ENCODE measurements around the gene SURF4.
A peak's percentile ranks its signal among the peaks of the same experiment; 100 is the strongest.

Gene SURF4

DNA sequence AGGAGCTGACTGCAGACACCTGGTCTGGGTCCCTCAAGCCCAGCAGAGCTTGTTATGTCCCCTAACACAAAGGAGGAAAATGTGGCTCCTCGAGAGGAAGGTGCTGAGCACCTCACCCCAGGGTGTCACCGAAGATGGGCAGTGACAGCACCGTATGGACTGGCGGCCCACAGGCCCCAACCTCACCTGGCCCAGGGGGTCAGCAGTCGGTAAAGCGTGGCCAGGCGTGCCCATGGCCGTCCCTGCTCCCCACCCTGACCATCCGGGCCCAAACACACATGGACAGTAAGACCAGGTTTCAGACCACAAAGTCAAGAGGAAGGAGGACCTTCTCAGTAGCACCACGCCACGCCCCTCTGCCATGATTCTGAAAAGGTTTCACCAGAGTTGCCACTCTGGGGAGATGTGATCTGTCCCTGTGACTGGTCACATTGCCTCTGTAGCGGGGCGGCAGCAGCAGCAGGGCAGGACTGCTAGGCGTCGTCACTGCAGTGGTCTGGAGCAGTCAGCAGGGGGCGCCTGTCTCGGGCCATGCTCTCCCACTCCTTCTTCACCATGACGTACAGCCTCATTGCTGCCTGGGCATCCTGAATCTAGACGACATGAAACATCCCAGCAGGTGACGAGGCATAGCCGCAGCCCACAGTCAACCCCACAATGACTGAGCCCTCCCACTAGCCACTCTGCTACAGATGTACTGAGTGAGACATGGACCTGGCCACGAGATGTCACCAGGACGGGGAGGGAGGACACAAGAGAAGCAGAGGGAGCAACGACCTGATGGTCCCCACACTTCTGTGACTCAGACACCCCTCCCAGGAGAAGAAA is 30.8 kb upstream of the SURF4 start:
- Histone ChIP-seq H3K27ac (no peak overlapping the region), H3K4me3 (ENCODE audit: low read depth in 1 of 2, low read length in 1 of 2) (no peak overlapping the region), H3K27me3 (no peaks in the 10 kb centered on the region), H3K4me1 (ENCODE audit: control insufficient read depth in 1 of 2, insufficient read depth in 1 of 2, low read depth in 1 of 2, low read length in 1 of 2) (no peaks in the 10 kb centered on the region), H3K9me3 (no peaks in the 10 kb centered on the region), H3K36me3 (peaks cover 53% of the 10 kb centered on the region)
- TF ChIP-seq, protein P1, sequence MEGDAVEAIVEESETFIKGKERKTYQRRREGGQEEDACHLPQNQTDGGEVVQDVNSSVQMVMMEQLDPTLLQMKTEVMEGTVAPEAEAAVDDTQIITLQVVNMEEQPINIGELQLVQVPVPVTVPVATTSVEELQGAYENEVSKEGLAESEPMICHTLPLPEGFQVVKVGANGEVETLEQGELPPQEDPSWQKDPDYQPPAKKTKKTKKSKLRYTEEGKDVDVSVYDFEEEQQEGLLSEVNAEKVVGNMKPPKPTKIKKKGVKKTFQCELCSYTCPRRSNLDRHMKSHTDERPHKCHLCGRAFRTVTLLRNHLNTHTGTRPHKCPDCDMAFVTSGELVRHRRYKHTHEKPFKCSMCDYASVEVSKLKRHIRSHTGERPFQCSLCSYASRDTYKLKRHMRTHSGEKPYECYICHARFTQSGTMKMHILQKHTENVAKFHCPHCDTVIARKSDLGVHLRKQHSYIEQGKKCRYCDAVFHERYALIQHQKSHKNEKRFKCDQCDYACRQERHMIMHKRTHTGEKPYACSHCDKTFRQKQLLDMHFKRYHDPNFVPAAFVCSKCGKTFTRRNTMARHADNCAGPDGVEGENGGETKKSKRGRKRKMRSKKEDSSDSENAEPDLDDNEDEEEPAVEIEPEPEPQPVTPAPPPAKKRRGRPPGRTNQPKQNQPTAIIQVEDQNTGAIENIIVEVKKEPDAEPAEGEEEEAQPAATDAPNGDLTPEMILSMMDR (IDR thresholded peaks at IDR 0.05) = peak; percentile 81

DNA sequence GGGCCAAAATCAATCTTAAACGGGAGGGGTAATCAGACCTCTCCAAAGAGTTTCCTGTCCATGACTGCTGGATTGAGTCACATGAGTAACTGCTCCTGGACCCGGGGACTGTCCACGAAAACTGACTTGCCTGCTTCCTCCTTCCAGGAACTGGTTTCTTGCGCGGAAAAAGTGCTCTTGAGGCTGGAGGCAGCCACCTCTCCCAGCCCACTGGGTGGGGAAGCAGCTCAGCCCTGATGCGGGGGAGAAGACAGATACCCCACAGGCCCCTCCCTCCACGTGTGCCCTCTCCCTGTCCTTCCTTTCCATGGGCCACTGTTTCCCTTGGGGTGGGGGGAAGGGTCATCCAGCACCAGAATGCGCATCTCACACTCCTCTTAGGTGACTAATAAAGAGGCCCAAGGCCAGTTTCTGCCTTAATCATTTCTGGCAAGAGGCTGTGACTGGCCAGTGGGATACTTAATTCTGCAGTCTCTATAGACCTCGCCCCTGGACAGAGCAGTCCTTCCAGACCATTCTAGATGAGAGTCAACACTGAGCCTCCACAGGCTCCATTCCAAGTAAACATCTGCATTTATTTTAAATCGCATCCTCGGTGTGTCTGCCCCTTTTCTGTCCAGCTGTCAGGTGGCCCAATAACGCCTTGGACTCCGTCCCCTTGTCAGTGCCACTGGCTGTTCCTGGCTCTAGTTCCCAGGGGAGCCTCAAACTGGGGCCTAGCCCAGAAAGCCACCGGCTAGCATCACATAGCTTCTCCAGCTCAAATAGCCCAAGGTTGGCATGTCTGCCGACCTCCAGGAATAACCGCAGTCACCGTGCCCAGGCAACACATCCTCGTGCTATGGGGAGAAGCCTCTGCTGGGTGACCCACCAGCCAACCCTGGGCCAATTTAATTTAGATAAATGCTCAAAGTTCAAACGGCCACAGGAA is 29.9 kb upstream of the SURF4 start:
- H3K27me3 ChIP-seq = no peaks in the 10 kb centered on the region
- H3K4me1 ChIP-seq (ENCODE audit: control insufficient read depth in 1 of 2, insufficient read depth in 1 of 2, low read depth in 1 of 2, low read length in 1 of 2) = no peaks in the 10 kb centered on the region
- no peak overlapping the region for H3K27ac ChIP-seq
- TF ChIP-seq, protein P1 (IDR thresholded peaks at IDR 0.05) = no peak
- peaks cover 44% of the 10 kb centered on the region for H3K36me3 ChIP-seq
- H3K9me3 ChIP-seq = no peaks in the 10 kb centered on the region
- no peak overlapping the region for H3K4me3 ChIP-seq (ENCODE audit: low read depth in 1 of 2, low read length in 1 of 2)

DNA sequence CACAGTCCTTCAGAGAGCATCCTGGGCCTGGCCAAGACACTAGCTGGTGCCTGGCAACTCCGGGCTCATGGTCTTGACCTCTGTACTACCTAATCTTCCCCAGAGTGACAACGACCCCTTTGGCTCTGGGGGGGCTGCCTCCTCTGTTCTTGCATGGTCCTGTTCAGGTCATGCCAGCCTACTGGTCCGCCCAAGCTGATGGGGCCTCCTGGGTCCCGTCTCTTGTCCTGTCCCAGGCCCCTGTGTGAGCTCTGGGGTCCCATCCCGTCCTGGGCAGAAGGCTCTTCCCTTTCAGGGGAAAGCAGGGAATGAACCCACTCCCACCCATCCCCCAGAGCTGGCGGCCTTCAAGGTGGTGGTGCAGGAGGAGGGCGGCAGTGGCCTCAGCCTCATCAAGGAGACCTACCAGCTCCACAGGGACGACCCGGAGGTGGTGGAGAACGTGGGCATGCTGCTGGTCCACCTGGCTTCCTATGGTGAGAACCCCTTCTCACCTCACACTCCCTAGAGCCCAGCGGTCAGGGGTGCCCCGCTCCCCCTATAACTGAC is 28.7 kb upstream of the SURF4 start:
- TF ChIP-seq, protein P1 (IDR thresholded peaks at IDR 0.05) = no peak
- Histone ChIP-seq H3K4me3 (ENCODE audit: low read depth in 1 of 2, low read length in 1 of 2) (no peak overlapping the region), H3K27ac (no peak overlapping the region), H3K27me3 (no peaks in the 10 kb centered on the region), H3K4me1 (ENCODE audit: control insufficient read depth in 1 of 2, insufficient read depth in 1 of 2, low read depth in 1 of 2, low read length in 1 of 2) (no peaks in the 10 kb centered on the region), H3K9me3 (no peaks in the 10 kb centered on the region), H3K36me3 (peaks cover 32% of the 10 kb centered on the region)

DNA sequence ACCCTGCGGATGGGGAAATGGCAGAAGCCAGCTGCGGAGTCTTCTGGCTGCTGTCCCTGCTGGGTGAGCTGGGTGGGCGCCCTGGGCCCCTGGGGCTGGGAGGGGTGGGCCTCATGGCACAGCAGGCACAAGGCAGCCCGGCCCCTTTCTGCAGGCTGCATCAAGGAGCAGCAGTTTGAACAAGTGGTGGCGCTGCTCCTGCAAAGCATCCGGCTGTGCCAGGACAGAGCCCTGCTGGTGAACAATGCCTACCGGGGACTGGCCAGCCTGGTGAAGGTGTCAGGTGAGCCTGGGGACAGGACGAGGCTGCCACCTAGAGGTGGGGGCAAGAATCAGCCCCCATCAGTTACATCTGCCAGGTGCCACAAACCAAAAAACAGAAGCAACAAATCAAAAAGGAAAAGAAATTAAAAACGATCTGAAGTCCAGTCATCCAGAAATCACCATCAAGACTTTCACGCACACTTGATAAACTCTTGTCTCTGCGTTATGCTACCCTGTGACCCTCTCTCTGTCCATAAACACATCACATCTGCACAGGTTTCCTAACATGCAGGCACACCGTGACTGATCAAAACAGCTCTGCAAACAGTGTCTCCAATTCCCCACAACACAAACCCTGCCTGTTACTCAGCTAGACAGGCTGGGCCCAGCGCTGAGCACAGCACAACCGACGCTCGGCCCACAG is 28.1 kb upstream of the SURF4 start:
- Histone ChIP-seq H3K27ac (no peak overlapping the region), H3K4me3 (ENCODE audit: low read depth in 1 of 2, low read length in 1 of 2) (no peak overlapping the region), H3K4me1 (ENCODE audit: control insufficient read depth in 1 of 2, insufficient read depth in 1 of 2, low read depth in 1 of 2, low read length in 1 of 2) (no peaks in the 10 kb centered on the region), H3K27me3 (no peaks in the 10 kb centered on the region), H3K9me3 (no peaks in the 10 kb centered on the region), H3K36me3 (peaks cover 26% of the 10 kb centered on the region)
- TF ChIP-seq, protein P1 (IDR thresholded peaks at IDR 0.05) = peak; percentile 71

DNA sequence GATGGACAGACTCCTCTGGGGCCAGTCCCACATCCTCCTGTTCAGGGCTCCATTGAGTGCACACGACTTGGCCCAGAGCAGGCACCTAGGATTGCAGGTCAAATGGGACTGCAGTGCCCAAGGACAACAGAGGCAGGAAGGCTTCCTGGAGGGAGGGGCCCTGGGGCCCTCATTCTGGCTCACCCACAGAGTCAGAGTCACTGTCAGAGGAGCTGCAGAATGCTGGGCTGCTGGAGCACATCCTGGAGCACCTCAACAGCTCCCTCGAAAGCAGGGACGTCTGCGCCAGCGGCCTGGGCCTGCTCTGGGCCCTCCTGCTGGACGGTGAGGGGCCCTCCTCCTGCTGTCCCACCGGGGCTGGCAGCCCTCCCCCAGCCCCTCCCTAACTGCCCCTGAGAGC is 26.8 kb upstream of the SURF4 start:
- no peak overlapping the region for H3K4me3 ChIP-seq (ENCODE audit: low read depth in 1 of 2, low read length in 1 of 2)
- peaks cover 22% of the 10 kb centered on the region for H3K36me3 ChIP-seq
- H3K4me1 ChIP-seq (ENCODE audit: control insufficient read depth in 1 of 2, insufficient read depth in 1 of 2, low read depth in 1 of 2, low read length in 1 of 2) = no peaks in the 10 kb centered on the region
- no peaks in the 10 kb centered on the region for H3K9me3 ChIP-seq
- no peak overlapping the region for H3K27ac ChIP-seq
- peaks cover 4% of the 10 kb centered on the region for H3K27me3 ChIP-seq
- TF ChIP-seq, protein P1 (IDR thresholded peaks at IDR 0.05) = no peak

All from neutrophil (primary cell).